HG02852 (cell line): ENCODE data around the gene KBTBD6.
"Not testable (repeated sequence)": the region's sequence is repeated elsewhere in the genome, so short reads cannot be mapped to it uniquely, and the experiment has no call there.

Source experiments
- ATAC-seq: cut with Tn5 transposase; IDR thresholded peaks from one replicate; pipeline ENCODE4 v1.9.1; 2021; ENCODE audit warnings: mild to moderate bottlenecking, moderate library complexity; ENCODE audit not compliant: unreplicated experiment

KBTBD6 gene

GRCh38 chr13:41136396-41137031, 3.9 kb upstream of the KBTBD6 start:
- no peak for ATAC-seq

GRCh38 chr13:41133951-41134350, 1.3 kb upstream of the KBTBD6 start:
- no peak for ATAC-seq

GRCh38 chr13:41131660-41132511, 716 bp downstream of the KBTBD6 start:
- peak; percentile 16 for ATAC-seq

GRCh38 chr13:41131189-41131588, 1.4 kb downstream of the KBTBD6 start:
- not testable (repeated sequence) for ATAC-seq

- ATAC-seq: no peak
Observed at GRCh38 chr13:41130356-41130755, 2.2 kb downstream of the KBTBD6 start.

GRCh38 chr13:41127701-41128100, 4.9 kb downstream of the KBTBD6 start:
- ATAC-seq: no peak

GRCh38 chr13:41122838-41123237, 9.8 kb downstream of the KBTBD6 start:
- no peak for ATAC-seq

- ATAC-seq: no peak
Observed at GRCh38 chr13:41117869-41118268, 14.7 kb downstream of the KBTBD6 start.

- ATAC-seq: no peak
Observed at GRCh38 chr13:41111454-41111853, 21.1 kb downstream of the KBTBD6 start.

GRCh38 chr13:41107584-41108014, 25.0 kb downstream of the KBTBD6 start:
- no peak for ATAC-seq

GRCh38 chr13:41107104-41107571, 25.5 kb downstream of the KBTBD6 start:
- no peak for ATAC-seq

- no peak for ATAC-seq
Observed at GRCh38 chr13:41099986-41100385, 32.6 kb downstream of the KBTBD6 start.

GRCh38 chr13:41098761-41099160, 33.8 kb downstream of the KBTBD6 start:
- ATAC-seq: no peak

- not testable (repeated sequence) for ATAC-seq
Observed at GRCh38 chr13:41095681-41096080, 36.9 kb downstream of the KBTBD6 start.

- no peak for ATAC-seq
Observed at GRCh38 chr13:41085961-41086585, 46.5 kb downstream of the KBTBD6 start.

- no peak for ATAC-seq
Observed at GRCh38 chr13:41079725-41080124, 52.9 kb downstream of the KBTBD6 start.
